ENCODE measurements around the gene SETX.

Gene SETX

GRCh38 chr9:132241840-132242620 lies 112.8 kb downstream of the SETX start:
- peak; percentile 27 to 43 (median 27) for DNase-seq
- Histone ChIP-seq H3K9me3 (ENCODE audit: control insufficient read depth, low read length) (no peaks in the 10 kb centered on the region), H3K4me1 (ENCODE audit: control insufficient read depth, insufficient read depth, low read length, poor library complexity, severe bottlenecking) (peaks cover 10% of the 10 kb centered on the region), H3K27me3 (replicated peaks; ENCODE audit: control insufficient read depth, insufficient read depth, low read length, poor library complexity, severe bottlenecking) (no peaks in the 10 kb centered on the region), H3K4me3 (ENCODE audit: insufficient read depth, low read depth, low read length, poor library complexity, severe bottlenecking) (peak overlapping the region; percentile 89), H3K27ac (ENCODE audit: insufficient read depth, low read length, poor library complexity, severe bottlenecking) (peak overlapping the region; percentile 16), H3K36me3 (ENCODE audit: control insufficient read depth, insufficient read depth, low read length) (no peaks in the 10 kb centered on the region)

GRCh38 chr9:132241483-132241839 lies 113.3 kb downstream of the SETX start:
- peaks cover 10% of the 10 kb centered on the region for H3K4me1 ChIP-seq (ENCODE audit: control insufficient read depth, insufficient read depth, low read length, poor library complexity, severe bottlenecking)
- H3K36me3 ChIP-seq (ENCODE audit: control insufficient read depth, insufficient read depth, low read length) = no peaks in the 10 kb centered on the region
- no peak overlapping the region for H3K27ac ChIP-seq (ENCODE audit: insufficient read depth, low read length, poor library complexity, severe bottlenecking)
- peak overlapping the region; percentile 75 for H3K4me3 ChIP-seq (ENCODE audit: insufficient read depth, low read depth, low read length, poor library complexity, severe bottlenecking)
- no peaks in the 10 kb centered on the region for H3K27me3 ChIP-seq (replicated peaks; ENCODE audit: control insufficient read depth, insufficient read depth, low read length, poor library complexity, severe bottlenecking)
- DNase-seq = no peak
- no peaks in the 10 kb centered on the region for H3K9me3 ChIP-seq (ENCODE audit: control insufficient read depth, low read length)

GRCh38 chr9:132240841-132241482 lies 113.8 kb downstream of the SETX start:
- Histone ChIP-seq H3K9me3 (ENCODE audit: control insufficient read depth, low read length) (no peaks in the 10 kb centered on the region), H3K36me3 (ENCODE audit: control insufficient read depth, insufficient read depth, low read length) (no peaks in the 10 kb centered on the region), H3K27me3 (replicated peaks; ENCODE audit: control insufficient read depth, insufficient read depth, low read length, poor library complexity, severe bottlenecking) (no peaks in the 10 kb centered on the region), H3K4me1 (ENCODE audit: control insufficient read depth, insufficient read depth, low read length, poor library complexity, severe bottlenecking) (peaks cover 10% of the 10 kb centered on the region), H3K27ac (ENCODE audit: insufficient read depth, low read length, poor library complexity, severe bottlenecking) (peak overlapping the region; percentile 27), H3K4me3 (ENCODE audit: insufficient read depth, low read depth, low read length, poor library complexity, severe bottlenecking) (peak overlapping the region; percentile 75)
- DNase-seq = peak; percentile 99 to 100 (median 99)

DNA sequence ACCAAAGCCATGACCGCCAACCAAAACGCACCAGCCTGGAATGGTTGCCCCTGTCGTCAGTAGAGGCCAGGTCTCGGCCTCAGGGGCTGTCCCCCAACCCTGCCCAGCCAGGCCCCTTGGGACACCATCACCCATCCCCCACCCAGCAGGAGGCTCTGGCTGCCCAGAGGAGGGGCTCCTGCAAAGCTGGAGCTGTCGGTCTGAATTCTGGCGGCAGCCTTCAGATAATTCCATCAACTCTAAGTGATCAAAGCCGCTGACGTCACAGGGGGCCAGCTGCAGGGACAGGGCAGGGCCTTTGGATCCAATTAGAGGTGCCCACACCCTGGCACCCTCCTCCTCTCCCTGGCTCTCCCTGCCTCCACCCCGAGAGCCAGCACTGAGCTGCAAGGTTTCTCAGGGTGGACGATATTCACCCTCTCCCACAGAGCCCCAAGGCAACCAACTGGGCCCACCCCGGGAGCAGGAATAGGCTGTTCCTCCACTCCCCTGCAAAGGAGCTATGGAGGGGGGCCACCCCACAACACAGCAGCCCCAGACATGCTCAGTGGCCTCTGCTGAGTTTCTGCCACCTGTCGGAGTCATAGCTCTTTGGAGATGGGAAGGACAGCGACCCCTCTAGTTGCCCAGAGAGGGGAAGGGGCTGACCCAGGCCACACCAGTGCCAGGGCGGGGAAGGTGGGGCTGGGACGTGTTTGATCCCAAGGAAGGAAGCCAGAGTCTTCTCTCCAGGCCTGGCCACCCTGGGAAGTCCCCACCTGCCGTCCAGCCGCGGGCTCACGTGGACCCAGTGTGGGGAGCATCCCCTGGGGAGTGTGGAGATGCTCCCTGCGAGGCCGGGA lies 114.6 kb downstream of the SETX start:
- DNase-seq = no peak
- Histone ChIP-seq H3K9me3 (ENCODE audit: control insufficient read depth, low read length) (no peaks in the 10 kb centered on the region), H3K27ac (ENCODE audit: insufficient read depth, low read length, poor library complexity, severe bottlenecking) (peak overlapping the region; percentile 27), H3K4me3 (ENCODE audit: insufficient read depth, low read depth, low read length, poor library complexity, severe bottlenecking) (peak overlapping the region; percentile 41), H3K4me1 (ENCODE audit: control insufficient read depth, insufficient read depth, low read length, poor library complexity, severe bottlenecking) (peaks cover 10% of the 10 kb centered on the region), H3K36me3 (ENCODE audit: control insufficient read depth, insufficient read depth, low read length) (no peaks in the 10 kb centered on the region), H3K27me3 (replicated peaks; ENCODE audit: control insufficient read depth, insufficient read depth, low read length, poor library complexity, severe bottlenecking) (no peaks in the 10 kb centered on the region)

GRCh38 chr9:132239518-132239917 lies 115.3 kb downstream of the SETX start:
- H3K36me3 ChIP-seq (ENCODE audit: control insufficient read depth, insufficient read depth, low read length) = no peaks in the 10 kb centered on the region
- no peaks in the 10 kb centered on the region for H3K9me3 ChIP-seq (ENCODE audit: control insufficient read depth, low read length)
- no peaks in the 10 kb centered on the region for H3K27me3 ChIP-seq (replicated peaks; ENCODE audit: control insufficient read depth, insufficient read depth, low read length, poor library complexity, severe bottlenecking)
- no peak overlapping the region for H3K27ac ChIP-seq (ENCODE audit: insufficient read depth, low read length, poor library complexity, severe bottlenecking)
- H3K4me3 ChIP-seq (ENCODE audit: insufficient read depth, low read depth, low read length, poor library complexity, severe bottlenecking) = no peak overlapping the region
- peaks cover 10% of the 10 kb centered on the region for H3K4me1 ChIP-seq (ENCODE audit: control insufficient read depth, insufficient read depth, low read length, poor library complexity, severe bottlenecking)
- no peak for DNase-seq

DNA sequence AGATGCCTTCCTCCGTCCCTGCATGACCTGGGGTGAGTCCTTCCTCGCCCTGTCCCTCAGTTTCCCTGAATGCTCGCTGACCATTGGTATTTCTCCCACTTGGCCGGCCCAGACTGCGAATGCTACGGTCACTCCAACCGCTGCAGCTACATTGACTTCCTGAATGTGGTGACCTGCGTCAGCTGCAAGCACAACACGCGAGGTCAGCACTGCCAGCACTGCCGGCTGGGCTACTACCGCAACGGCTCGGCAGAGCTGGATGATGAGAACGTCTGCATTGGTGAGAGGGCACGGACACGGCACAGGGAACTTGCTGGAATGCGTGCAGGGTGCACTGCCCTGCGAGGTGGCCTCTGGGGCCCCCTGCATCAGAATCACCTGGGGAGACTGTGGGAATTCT lies 115.8 kb downstream of the SETX start:
- H3K4me1 ChIP-seq (ENCODE audit: control insufficient read depth, insufficient read depth, low read length, poor library complexity, severe bottlenecking) = peaks cover 10% of the 10 kb centered on the region
- no peaks in the 10 kb centered on the region for H3K36me3 ChIP-seq (ENCODE audit: control insufficient read depth, insufficient read depth, low read length)
- H3K4me3 ChIP-seq (ENCODE audit: insufficient read depth, low read depth, low read length, poor library complexity, severe bottlenecking) = no peak overlapping the region
- DNase-seq = no peak
- no peaks in the 10 kb centered on the region for H3K27me3 ChIP-seq (replicated peaks; ENCODE audit: control insufficient read depth, insufficient read depth, low read length, poor library complexity, severe bottlenecking)
- H3K27ac ChIP-seq (ENCODE audit: insufficient read depth, low read length, poor library complexity, severe bottlenecking) = no peak overlapping the region
- no peaks in the 10 kb centered on the region for H3K9me3 ChIP-seq (ENCODE audit: control insufficient read depth, low read length)

DNA sequence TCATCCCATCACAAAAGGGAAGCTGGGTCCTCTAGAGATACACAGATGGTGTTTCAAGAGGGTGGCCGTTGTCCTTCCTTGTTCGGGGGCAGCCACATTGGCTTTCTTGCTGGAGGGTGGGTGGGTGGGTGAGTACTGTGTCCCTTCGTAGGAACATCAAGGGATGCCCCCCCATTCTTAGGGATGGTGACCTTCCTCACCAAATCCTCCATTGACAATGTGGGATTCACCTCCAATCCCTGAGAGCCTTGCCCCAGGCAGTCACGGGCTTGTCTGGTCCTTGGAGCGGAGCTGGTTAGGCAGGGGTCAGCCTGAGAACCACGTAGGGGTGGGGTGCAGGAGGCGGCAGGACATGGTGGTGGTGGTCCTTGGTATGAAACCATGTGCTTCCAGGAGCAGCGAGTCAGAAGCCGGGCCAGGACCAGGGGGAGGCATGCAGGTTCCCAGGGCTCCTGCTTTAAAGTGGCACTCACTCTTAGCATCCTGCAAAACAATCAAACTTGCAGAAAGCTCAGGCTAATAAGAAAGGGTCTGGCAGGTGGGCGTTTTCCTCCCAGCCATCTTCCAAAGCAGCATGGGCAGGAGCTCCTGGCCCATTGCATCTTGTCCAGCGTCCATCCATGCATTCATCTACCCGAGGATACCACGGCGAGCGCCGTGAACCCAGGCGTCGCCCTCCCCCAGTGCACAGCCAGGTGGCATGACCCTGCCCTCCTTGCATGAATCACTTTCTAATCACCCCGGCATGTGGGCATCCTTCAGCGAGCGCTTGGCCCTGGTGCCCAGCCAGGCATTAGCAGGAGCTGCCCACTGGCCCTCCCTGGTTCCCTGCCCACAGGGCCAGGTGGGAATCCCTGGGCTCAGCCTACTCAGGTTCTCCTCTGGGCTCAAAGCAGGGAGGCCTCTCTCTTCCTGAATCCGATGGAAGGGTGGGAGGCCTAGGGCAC lies 116.5 kb downstream of the SETX start:
- Histone ChIP-seq H3K4me3 (ENCODE audit: insufficient read depth, low read depth, low read length, poor library complexity, severe bottlenecking) (no peak overlapping the region), H3K27me3 (replicated peaks; ENCODE audit: control insufficient read depth, insufficient read depth, low read length, poor library complexity, severe bottlenecking) (no peaks in the 10 kb centered on the region), H3K4me1 (ENCODE audit: control insufficient read depth, insufficient read depth, low read length, poor library complexity, severe bottlenecking) (peaks cover 10% of the 10 kb centered on the region), H3K36me3 (ENCODE audit: control insufficient read depth, insufficient read depth, low read length) (no peaks in the 10 kb centered on the region), H3K9me3 (ENCODE audit: control insufficient read depth, low read length) (no peaks in the 10 kb centered on the region), H3K27ac (ENCODE audit: insufficient read depth, low read length, poor library complexity, severe bottlenecking) (no peak overlapping the region)
- DNase-seq = no peak

- H3K27ac ChIP-seq (ENCODE audit: insufficient read depth, low read length, poor library complexity, severe bottlenecking) = no peak overlapping the region
- no peak overlapping the region for H3K4me3 ChIP-seq (ENCODE audit: insufficient read depth, low read depth, low read length, poor library complexity, severe bottlenecking)
- H3K27me3 ChIP-seq (replicated peaks; ENCODE audit: control insufficient read depth, insufficient read depth, low read length, poor library complexity, severe bottlenecking) = peaks cover 2% of the 10 kb centered on the region
- H3K4me1 ChIP-seq (ENCODE audit: control insufficient read depth, insufficient read depth, low read length, poor library complexity, severe bottlenecking) = peaks cover 6% of the 10 kb centered on the region
- H3K9me3 ChIP-seq (ENCODE audit: control insufficient read depth, low read length) = no peaks in the 10 kb centered on the region
- no peak for DNase-seq
- no peaks in the 10 kb centered on the region for H3K36me3 ChIP-seq (ENCODE audit: control insufficient read depth, insufficient read depth, low read length)
These were observed 117.3 kb downstream of the SETX start for GRCh38 chr9:132237481-132237880.

- Histone ChIP-seq H3K27ac (ENCODE audit: insufficient read depth, low read length, poor library complexity, severe bottlenecking) (no peak overlapping the region), H3K9me3 (ENCODE audit: control insufficient read depth, low read length) (no peaks in the 10 kb centered on the region), H3K4me1 (ENCODE audit: control insufficient read depth, insufficient read depth, low read length, poor library complexity, severe bottlenecking) (peaks cover 6% of the 10 kb centered on the region), H3K4me3 (ENCODE audit: insufficient read depth, low read depth, low read length, poor library complexity, severe bottlenecking) (no peak overlapping the region), H3K27me3 (replicated peaks; ENCODE audit: control insufficient read depth, insufficient read depth, low read length, poor library complexity, severe bottlenecking) (peaks cover 6% of the 10 kb centered on the region), H3K36me3 (ENCODE audit: control insufficient read depth, insufficient read depth, low read length) (no peaks in the 10 kb centered on the region)
- DNase-seq = no peak
These were observed 118.0 kb downstream of the SETX start for GRCh38 chr9:132236662-132237311.

All from effector memory CD4-positive, alpha-beta T cell (primary cell).